Measurements from ENCODE around the gene DTX3L. TPM values are rescaled to one million over a fixed set of nuclear protein-coding genes. Genes with fewer than 3 reads are reported as not detected.
A peak's percentile ranks its signal among the peaks of the same experiment; 100 is the strongest.

DTX3L gene
- total RNA-seq, 1 donor from 2014 or later, result 82.2 TPM

- ATAC-seq, result peak; percentile 83 to 88
- intact Hi-C loops (cut with DNase I), result no loop called here
- Histone ChIP-seq H3K27me3 (ENCODE audit: low read depth) (no peaks in the 10 kb centered on the region), H3K4me1 (peaks cover 45% of the 10 kb centered on the region), H3K36me3 (peaks cover 67% of the 10 kb centered on the region), H3K9me3 (no peaks in the 10 kb centered on the region), H3K27ac (peak overlapping the region; percentile 49), H3K4me3 (no peak overlapping the region)
- TF ChIP-seq CTCF (IDR thresholded peaks at IDR 0.05), result no peak
- DNase-seq, result peak; percentile 58
These were observed 8.8 kb downstream of the DTX3L start for GRCh38 chr3:122572940-122573412.

- no peaks in the 10 kb centered on the region for H3K9me3 ChIP-seq
- H3K27ac ChIP-seq, result no peak overlapping the region
- no peaks in the 10 kb centered on the region for H3K27me3 ChIP-seq (ENCODE audit: low read depth)
- H3K36me3 ChIP-seq, result peaks cover 35% of the 10 kb centered on the region
- ATAC-seq (peak in 1 of 2 donors; percentile 55), DNase-seq (no peak)
- TF ChIP-seq CTCF (IDR thresholded peaks at IDR 0.05), result no peak
- H3K4me3 ChIP-seq, result no peak overlapping the region
- peaks cover 32% of the 10 kb centered on the region for H3K4me1 ChIP-seq
- intact Hi-C loops (cut with DNase I), result no loop called here
These were observed 12.2 kb downstream of the DTX3L start for GRCh38 chr3:122576174-122576940.

GRCh38 chr3:122577409-122578031 lies 13.4 kb downstream of the DTX3L start, which contains the start of gene PARP15:
Gene PARP15 (plus strand): TSS chr3:122577650. CDS start chr3:122577668, 18 bp downstream.
- TF ChIP-seq CTCF (IDR thresholded peaks at IDR 0.05), result no peak

GRCh38 chr3:122578069-122578740 lies 14.1 kb downstream of the DTX3L start:
- Histone ChIP-seq H3K36me3 (peaks cover 16% of the 10 kb centered on the region), H3K27me3 (ENCODE audit: low read depth) (no peaks in the 10 kb centered on the region), H3K4me3 (peak overlapping the region; percentile 70), H3K9me3 (peaks cover 16% of the 10 kb centered on the region), H3K4me1 (peaks cover 23% of the 10 kb centered on the region), H3K27ac (peak overlapping the region; percentile 79)
- DNase-seq (no peak), ATAC-seq (no peak)
- intact Hi-C loops (cut with DNase I), result no loop called here
- TF ChIP-seq CTCF (IDR thresholded peaks at IDR 0.05), result no peak

More at GRCh38 chr3:122577409-122578031, 13.4 kb downstream of the DTX3L start, which contains the start of gene PARP15:
- Histone ChIP-seq H3K4me1 (peaks cover 30% of the 10 kb centered on the region), H3K4me3 (peak within 1 kb of the TSS; percentile 70), H3K27me3 (ENCODE audit: low read depth) (no peaks in the 10 kb centered on the region), H3K27ac (peak within 1 kb of the TSS; percentile 79), H3K36me3 (peaks cover 23% of the 10 kb centered on the region), H3K9me3 (peaks cover 11% of the 10 kb centered on the region)
- intact Hi-C loops (cut with DNase I), result no loop called here
- DNase-seq, result peak; percentile 51
- ATAC-seq, result peak; percentile 52 to 73

GRCh38 chr3:122580470-122580869 lies 16.3 kb downstream of the DTX3L start:
- H3K27ac ChIP-seq, result no peak overlapping the region
- DNase-seq, result no peak
- intact Hi-C loops (cut with DNase I), result no loop called here
- H3K9me3 ChIP-seq, result peaks cover 16% of the 10 kb centered on the region
- no peaks in the 10 kb centered on the region for H3K27me3 ChIP-seq (ENCODE audit: low read depth)
- H3K4me3 ChIP-seq, result no peak overlapping the region
- no peak for ATAC-seq
- no peak for TF ChIP-seq CTCF (IDR thresholded peaks at IDR 0.05)
- H3K4me1 ChIP-seq, result peaks cover 19% of the 10 kb centered on the region
- no peaks in the 10 kb centered on the region for H3K36me3 ChIP-seq
